NCI-H1092 treated with DMSO at 0.1 percent for 48 hours (cell line): ENCODE data around the gene NAPEPLD.
"Not testable (repeated sequence)": the region's sequence is repeated elsewhere in the genome, so short reads cannot be mapped to it uniquely, and the experiment has no call there.

Experiments used
- DNase-seq: peaks from one replicate; lab custom pipeline; 2025; lab: John Stamatoyannopoulos, UW

The NAPEPLD gene

GRCh38 chr7:103065667-103066066 is 83.2 kb downstream of the NAPEPLD start:
- peak; percentile 42 for DNase-seq

DNA sequence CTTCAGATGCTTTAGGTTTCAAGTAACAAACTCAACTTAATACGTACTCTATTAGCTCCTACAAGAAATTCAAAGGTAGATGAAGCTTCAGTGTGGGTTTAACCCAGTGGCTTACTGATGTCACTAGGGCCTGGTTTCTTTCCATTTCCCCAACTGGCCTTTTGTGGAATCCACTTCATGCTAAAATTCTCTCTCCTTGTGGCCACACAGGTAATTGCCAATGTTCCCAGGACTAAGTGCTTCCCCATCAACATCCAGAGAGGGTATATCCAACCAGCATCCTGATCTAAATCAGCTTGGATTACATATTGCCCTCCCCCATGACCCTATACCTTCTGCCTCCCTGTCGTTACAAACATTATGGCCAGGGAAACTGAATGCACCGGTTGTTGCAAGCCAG is 85.0 kb downstream of the NAPEPLD start:
- DNase-seq: no peak

- DNase-seq: no peak
Measured at GRCh38 chr7:103059471-103059870, 89.4 kb downstream of the NAPEPLD start.

GRCh38 chr7:103058122-103058521 is 90.8 kb downstream of the NAPEPLD start:
- no peak for DNase-seq

GRCh38 chr7:103056006-103056405 is 92.9 kb downstream of the NAPEPLD start:
- not testable (repeated sequence) for DNase-seq

DNA sequence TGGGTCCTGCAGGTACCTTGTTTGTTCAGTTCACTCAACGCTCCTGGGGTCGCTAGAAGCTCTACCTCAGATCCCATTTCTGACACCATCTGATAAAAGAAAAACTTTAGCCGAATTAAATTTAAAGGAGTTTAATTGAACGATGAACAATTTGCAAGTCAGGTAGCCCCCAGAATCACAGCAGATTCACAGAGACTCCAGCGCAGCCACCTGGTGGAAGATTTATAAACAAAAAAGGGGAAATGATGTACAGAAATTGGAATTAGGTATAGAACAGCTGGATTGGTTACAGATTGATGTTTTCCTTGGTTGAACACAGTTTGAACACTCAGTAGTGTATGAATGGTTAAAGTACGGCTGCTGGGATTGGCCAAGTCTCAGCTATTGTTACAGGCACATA is 97.4 kb downstream of the NAPEPLD start:
- DNase-seq: no peak
